Nucleus accumbens (tissue), 56 donors: ENCODE results near the gene PADI2.

Source experiments
- DNase-seq, 56 donors: peaks; one replicate each; lab custom pipeline; 2025; lab: John Stamatoyannopoulos, UW

PADI2 gene

DNA sequence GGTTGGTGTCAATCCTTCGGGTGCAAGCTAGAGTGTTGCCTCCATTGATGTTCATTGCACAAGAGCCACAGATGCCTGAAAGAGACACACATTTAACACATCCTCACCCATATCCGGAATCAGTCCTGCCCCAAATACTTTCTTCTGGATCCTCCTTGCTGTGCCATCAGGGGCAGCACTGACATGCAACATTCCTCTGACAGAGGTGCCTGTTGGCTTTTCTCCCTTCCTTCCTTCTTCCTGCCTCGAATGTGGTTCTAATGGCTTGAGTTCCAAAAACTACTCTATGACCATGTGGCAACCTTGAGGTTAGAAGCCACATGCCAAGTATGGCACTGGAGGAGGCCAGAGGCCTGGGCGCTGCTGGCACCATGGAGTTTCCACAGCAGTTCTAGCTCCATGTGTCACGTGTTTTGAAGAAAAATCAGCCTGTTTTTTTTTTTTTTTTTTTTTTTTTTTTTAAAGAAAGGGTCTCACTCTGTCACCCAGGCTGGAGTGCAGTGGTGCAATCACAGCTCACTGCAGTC, 90.5 kb downstream of the PADI2 start:
- no peak for DNase-seq

DNA sequence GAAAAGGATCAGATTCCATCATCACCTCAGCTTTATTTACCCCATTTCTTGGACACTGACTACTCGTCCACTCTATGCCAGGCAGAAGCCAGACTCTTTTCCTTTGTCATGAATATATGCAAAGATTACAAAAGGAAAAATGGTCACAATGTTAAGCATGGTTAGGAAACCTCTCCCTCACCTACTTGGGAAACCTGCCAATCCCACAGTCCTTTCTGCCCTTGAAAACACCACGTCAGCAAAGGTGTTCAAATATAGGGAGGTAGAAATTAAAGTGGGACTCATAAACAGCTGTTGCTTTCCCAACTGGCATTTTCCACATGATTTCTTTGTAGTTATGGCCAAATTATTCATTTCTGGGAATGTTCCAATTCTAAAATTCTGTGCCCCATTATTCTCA, 91.4 kb downstream of the PADI2 start:
- no peak for DNase-seq

DNA sequence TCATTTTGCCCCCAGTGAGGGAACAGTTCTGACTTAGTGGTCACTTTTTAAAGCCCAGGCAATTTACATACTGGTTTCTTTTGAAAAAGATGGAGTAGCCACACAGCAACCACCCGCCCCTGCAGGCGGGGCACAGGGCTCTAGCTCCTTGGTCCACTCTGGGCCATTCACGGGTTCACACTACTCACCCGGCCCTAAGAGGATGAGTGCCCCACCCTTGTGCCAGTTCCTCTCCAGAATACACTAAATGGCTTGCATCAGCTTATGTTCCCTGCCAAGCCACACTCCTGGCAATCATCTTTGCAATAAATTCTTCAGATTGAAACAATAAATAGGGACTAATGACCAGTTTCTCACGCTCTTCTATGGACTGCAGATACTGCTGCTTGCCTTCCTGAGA, 91.8 kb downstream of the PADI2 start:
- no peak for DNase-seq

GRCh38 chr1:17024721-17025120, 94.5 kb downstream of the PADI2 start:
- no peak for DNase-seq

GRCh38 chr1:17023573-17023972, 95.7 kb downstream of the PADI2 start:
- no peak for DNase-seq

- no peak for DNase-seq
These were observed 96.1 kb downstream of the PADI2 start for GRCh38 chr1:17023102-17023501.

- no peak for DNase-seq
These were observed 97.4 kb downstream of the PADI2 start for GRCh38 chr1:17021896-17022295.

- DNase-seq, result no peak
These were observed 98.7 kb downstream of the PADI2 start for GRCh38 chr1:17020502-17020901.

- DNase-seq, result no peak
These were observed 100.4 kb downstream of the PADI2 start for GRCh38 chr1:17018849-17019248.

DNA sequence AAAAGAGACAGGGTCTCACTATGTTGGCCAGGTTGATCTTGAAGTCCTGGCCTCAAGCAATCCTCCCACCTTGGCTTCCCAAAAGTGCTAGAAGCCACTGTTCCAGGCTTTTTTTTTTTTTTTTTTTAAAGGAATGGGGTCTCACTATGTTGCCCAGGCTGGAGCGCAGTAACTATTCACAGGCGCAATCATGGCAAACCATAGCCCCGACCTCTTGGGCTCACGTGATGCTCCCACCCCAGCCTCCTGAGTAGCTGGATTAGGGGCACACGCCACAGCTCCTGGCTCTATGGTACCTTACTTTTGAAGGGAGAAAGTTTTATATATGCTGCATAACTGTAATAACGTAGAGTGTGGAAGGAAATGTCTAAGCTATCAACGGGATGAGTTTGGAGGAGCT, 101.8 kb downstream of the PADI2 start:
- no peak for DNase-seq
